GM19395 (cell line): Measurements from ENCODE around the gene AKTIP.
"Not testable (repeated sequence)": the region's sequence is repeated elsewhere in the genome, so short reads cannot be mapped to it uniquely, and the experiment has no call there.

Experiments
- ATAC-seq: cut with Tn5 transposase; IDR thresholded peaks from one replicate; pipeline ENCODE4 v1.9.1; 2021; ENCODE audit warnings: mild to moderate bottlenecking, moderate library complexity; ENCODE audit not compliant: unreplicated experiment

Gene AKTIP

GRCh38 chr16:53502331-53503269 lies at the start of gene AKTIP:
AKTIP (minus strand) TSS chr16:53503209; CDS start chr16:53500259, 2,950 bp downstream.
- ATAC-seq = peak; percentile 46

DNA sequence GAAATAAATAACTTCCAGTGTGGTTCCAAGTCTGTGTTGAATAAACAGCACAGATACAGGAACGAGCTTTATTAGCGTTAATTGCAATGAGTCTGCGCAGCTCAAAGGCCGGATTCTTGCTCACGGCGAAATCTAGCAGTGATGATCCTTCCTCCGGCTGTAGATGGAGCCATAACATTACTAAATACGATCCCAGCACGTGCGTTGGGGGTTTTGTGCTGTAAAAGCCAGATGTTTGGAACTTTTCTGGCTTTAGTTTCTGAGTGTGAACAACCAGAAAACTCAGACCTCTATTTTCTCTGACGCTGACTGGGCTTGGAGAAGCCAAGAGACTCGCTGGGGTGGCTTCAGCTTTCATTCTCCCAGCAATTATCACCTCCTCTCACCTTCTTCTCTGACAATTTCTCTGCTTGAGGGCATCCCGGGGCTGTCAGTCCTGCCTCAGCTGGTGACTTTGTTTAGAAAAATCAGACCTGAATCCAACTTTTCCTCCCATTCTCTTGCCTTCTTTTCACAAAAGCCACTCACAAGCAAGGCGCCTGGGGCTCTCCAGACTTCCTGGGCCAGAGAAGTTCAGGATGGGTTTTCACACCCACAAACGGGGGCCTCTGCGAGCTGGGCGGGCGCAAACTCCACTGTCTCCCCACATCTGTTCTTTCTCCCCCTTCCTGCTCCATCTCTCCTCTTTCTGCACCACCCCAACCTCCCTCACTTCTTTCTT lies 47.1 kb upstream of the AKTIP start:
- ATAC-seq = peak; percentile 84

DNA sequence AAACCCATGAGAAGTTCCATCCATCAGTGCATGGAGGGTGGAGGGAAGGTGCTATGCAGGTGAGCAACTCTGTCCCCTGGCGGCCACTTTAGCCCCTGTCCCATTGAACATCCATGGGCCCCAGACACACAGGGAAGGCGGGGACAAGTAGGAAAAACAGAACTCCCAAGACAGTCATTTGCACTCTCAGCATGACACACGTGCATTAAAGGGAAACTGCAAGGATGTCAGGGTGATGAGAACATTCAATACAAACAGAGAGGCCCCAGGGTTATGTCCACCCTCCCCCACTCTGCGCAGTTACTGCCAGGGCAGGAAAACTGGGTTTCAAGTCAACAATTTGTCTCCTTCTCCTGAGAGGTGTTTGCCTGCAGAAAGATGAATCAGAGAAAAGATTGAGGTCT lies 44.0 kb upstream of the AKTIP start:
- ATAC-seq = no peak

DNA sequence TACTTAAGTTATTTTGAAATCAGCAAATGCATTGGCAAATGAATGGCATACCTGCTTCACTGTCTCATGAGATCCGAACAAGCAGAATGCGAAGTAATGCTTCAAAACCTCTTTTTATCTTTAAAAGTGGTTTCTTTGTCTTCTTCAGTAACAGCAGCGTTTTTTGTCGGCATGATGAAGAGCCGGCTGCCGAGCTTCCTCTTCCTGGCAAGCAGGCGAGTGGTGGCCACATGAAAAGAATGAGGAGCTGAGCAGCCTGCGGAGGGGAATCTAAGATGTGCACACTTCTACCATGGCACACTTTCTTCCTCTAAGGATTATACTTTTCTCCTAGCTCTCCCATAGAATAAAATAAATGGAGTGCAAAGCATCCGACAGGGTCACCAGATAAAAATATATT lies 42.4 kb upstream of the AKTIP start:
- ATAC-seq = no peak

DNA sequence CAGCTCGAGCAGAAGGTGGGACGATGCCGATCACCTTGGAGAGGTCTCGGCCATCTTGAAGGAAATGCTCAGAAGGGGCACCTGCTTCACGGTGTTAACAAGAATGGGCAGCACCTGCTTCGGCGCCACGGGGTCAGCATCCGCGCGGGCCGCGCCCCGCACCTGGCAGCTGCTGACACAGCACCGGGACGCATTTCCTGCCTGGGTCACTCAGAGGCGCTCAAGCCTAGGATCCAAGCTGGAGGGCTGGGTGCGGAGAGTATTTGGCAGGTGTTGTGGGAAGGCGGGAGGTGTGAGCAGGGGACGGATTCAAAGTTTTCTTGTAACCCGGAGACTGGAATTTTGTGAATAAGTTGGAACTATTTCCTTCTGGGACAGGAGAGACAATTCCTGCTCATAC lies 39.3 kb upstream of the AKTIP start:
- ATAC-seq = no peak

- no peak for ATAC-seq
Observed at GRCh38 chr16:53541326-53541725, 38.3 kb upstream of the AKTIP start.

DNA sequence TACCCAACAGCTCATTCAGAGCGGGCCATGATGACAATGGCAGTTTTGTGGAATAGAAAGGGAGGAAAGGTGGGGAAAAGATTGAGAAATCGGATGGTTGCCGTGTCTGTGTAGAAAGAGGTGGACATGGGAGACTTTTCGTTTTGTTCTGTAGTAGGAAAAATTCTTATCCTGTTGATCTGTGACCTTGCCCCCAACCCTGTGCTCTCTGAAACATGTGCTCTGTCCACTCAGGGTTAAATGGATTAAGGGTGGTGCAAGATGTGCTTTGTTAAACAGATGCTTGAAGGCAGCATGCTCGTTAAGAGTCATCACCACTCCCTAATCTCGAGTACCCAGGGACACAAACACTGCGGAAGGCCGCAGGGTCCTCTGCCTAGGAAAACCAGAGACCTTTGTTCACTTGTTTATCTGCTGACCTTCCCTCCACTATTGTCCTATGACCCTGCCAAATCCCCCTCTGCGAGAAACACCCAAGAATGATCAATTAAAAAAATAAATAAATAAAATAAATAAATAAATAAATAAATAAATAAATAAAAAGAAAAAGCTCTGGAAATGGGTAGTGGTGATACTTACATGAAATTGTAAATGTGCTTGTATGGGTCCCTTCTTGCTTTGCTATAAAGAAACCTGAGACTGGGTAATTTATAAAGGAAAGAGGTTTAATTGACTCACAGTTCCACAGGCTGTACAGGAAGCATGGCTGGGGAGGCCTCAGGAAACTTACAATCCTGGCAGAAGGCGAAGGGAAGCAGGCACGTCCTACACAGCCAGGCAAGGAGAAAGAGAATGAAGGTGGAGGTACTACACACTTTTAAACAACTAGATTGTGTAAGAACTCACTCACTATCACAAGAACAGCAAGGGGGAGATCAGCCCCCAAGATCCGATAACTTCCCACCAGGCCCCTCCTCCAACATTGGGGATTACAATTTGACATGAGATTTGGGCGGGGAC lies 37.0 kb upstream of the AKTIP start:
- ATAC-seq = not testable (repeated sequence)

GRCh38 chr16:53539346-53539745 lies 36.3 kb upstream of the AKTIP start:
- not testable (repeated sequence) for ATAC-seq

- no peak for ATAC-seq
Observed at GRCh38 chr16:53537626-53538025, 34.6 kb upstream of the AKTIP start.

DNA sequence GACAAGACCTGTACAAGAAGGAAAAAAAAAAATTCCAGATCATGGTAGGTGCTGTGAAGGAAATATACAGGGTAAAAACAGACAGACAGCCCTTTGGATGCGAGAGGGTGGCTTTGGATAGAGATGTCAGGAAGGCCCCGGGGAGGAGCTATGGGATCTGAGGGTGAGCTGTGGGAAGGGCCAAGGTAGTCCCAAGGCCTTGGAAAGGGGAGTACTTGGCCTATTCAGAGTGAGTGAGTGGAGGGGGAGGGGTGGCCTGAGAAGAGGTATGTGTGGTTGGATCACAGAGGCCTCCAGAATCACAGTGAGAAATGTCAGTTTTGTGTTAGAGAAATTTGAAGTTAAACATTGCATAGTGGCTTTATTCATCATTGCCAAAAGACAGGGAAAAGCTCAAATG lies 31.2 kb upstream of the AKTIP start:
- no peak for ATAC-seq

DNA sequence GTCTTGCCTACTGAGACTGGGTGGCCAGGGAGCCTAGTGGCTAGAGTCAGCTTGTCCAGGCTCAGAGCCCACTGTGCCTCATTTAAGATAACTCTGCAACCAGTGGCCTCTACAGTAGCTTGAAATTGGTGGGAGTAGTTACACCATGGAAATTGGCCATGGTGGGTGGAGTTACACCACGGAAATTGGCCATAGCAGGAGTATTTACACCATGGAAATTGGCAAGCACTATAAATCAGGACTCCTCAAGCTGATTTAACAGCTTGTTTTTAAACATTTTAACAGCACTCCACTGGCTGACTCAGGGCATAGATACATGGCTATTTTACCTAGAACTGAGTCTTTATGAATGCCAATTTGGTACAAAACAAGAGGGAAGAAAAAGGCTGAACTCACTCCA lies 27.7 kb upstream of the AKTIP start:
- no peak for ATAC-seq

GRCh38 chr16:53530046-53530445 lies 27.0 kb upstream of the AKTIP start:
- no peak for ATAC-seq

DNA sequence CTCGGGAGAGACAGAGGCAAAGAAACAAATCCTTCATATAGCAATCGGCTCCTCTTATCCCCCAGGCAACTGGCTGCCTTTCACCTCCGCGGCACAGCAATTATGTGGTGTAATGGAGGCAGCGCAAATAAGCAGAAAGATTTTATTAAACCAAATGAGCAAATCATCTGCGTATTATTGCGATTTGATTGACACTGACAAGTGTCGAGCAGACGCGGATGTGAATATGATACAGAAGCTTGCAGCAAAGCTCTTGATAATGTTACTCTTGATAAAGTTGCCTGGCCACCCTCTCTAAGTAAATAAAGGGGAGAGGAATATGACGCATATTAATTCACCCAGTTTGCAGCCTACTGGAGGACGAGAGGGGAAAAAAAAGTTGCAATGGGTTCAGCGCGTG lies 26.5 kb upstream of the AKTIP start:
- no peak for ATAC-seq

DNA sequence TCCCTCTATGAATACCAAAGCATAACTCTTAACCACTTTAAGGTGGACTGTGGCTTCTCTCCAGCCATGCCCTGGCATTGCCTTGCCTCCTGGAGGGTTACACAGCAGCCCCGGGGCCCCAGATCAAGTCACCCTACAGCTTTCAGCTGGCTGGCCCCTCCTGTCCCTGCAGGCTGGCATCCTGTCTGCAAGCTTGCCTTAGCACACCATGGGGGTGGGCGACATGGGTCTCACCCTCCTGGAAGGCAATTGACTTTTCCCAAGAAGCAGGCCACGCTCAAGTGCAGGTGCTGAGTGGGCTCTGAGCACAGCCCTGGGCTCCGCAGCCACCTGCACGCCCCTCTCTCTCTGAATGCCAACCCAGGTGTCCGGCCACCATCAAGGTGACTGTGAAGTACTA lies 25.8 kb upstream of the AKTIP start:
- ATAC-seq = no peak

GRCh38 chr16:53523971-53524548 lies 21.1 kb upstream of the AKTIP start:
- no peak for ATAC-seq

- ATAC-seq = no peak
Observed at GRCh38 chr16:53523126-53523804, 20.3 kb upstream of the AKTIP start.

GRCh38 chr16:53519417-53520091 lies 16.5 kb upstream of the AKTIP start:
- ATAC-seq = no peak

GRCh38 chr16:53518550-53519416 lies 15.8 kb upstream of the AKTIP start:
- peak; percentile 99 for ATAC-seq
